NCI-H2081 treated with DMSO at 0.1 percent for 48 hours (cell line): ENCODE results near the gene MAML3.

Experiments
- DNase-seq: peaks from one replicate; lab custom pipeline; 2025; lab: John Stamatoyannopoulos, UW

The MAML3 gene

GRCh38 chr4:140046016-140046415 lies 108.0 kb downstream of the MAML3 start:
- DNase-seq: no peak

- DNase-seq: no peak
Measured at GRCh38 chr4:140044337-140044902, 109.6 kb downstream of the MAML3 start.

GRCh38 chr4:140042634-140043033 lies 111.3 kb downstream of the MAML3 start:
- DNase-seq: no peak

GRCh38 chr4:140038031-140038533 lies 115.9 kb downstream of the MAML3 start:
- DNase-seq: no peak

GRCh38 chr4:140037353-140038030 lies 116.5 kb downstream of the MAML3 start:
- no peak for DNase-seq

GRCh38 chr4:140031706-140032105 lies 122.3 kb downstream of the MAML3 start:
- no peak for DNase-seq

- DNase-seq: no peak
Measured at GRCh38 chr4:140031061-140031460, 122.9 kb downstream of the MAML3 start.

- no peak for DNase-seq
Measured at GRCh38 chr4:140028676-140029517, 125.1 kb downstream of the MAML3 start.

GRCh38 chr4:140028101-140028500 lies 125.9 kb downstream of the MAML3 start:
- DNase-seq: no peak

GRCh38 chr4:140027101-140027500 lies 126.9 kb downstream of the MAML3 start:
- DNase-seq: no peak

GRCh38 chr4:140025470-140025869 lies 128.5 kb downstream of the MAML3 start:
- DNase-seq: no peak

GRCh38 chr4:140020457-140021361 lies 133.3 kb downstream of the MAML3 start:
- DNase-seq: no peak

- DNase-seq: no peak
Measured at GRCh38 chr4:140019619-140020347, 134.2 kb downstream of the MAML3 start.

- no peak for DNase-seq
Measured at GRCh38 chr4:140018931-140019618, 134.9 kb downstream of the MAML3 start.

- no peak for DNase-seq
Measured at GRCh38 chr4:140014284-140014683, 139.7 kb downstream of the MAML3 start.

- no peak for DNase-seq
Measured at GRCh38 chr4:140012688-140013486, 141.1 kb downstream of the MAML3 start.

- no peak for DNase-seq
Measured at GRCh38 chr4:140005699-140006098, 148.3 kb downstream of the MAML3 start.

GRCh38 chr4:140004922-140005627 lies 148.9 kb downstream of the MAML3 start:
- no peak for DNase-seq

- no peak for DNase-seq
Measured at GRCh38 chr4:140004549-140004895, 149.5 kb downstream of the MAML3 start.
